Brain microvascular endothelial cell (primary cell): ENCODE data around the gene WDR6.
A peak's percentile ranks its signal among the peaks of the same experiment; 100 is the strongest.
"Not testable (repeated sequence)": the region's sequence is repeated elsewhere in the genome, so short reads cannot be mapped to it uniquely, and the experiment has no call there.

Experiments
- DNase-seq: peaks from one replicate; pipeline ENCODE4 v3.0.0-alpha.2; 2020
- H3K27ac ChIP-seq: fragments of 250-450 bp; sonication (Bioruptor Pico); 2 replicates; pipeline ENCODE4 v1.5.1; 2020; ENCODE audit warnings: mild to moderate bottlenecking, moderate library complexity
- H3K27me3 ChIP-seq: fragments of 250-450 bp; sonication (Bioruptor Pico); replicated peaks from 2 replicates; pipeline ENCODE4 v1.5.1; 2020; ENCODE audit warnings: mild to moderate bottlenecking
- H3K36me3 ChIP-seq: fragments of 250-450 bp; sonication (Bioruptor Pico); replicated peaks from 2 replicates; pipeline ENCODE4 v1.5.1; 2020; ENCODE audit warnings: mild to moderate bottlenecking
- H3K4me3 ChIP-seq: 2 replicates; pipeline ENCODE4 v1.5.1; 2011; ENCODE audit warnings: low read depth, mild to moderate bottlenecking, control low read depth, low read length, moderate library complexity
- in situ Hi-C: cut with HindIII; loops from 2 replicates; pipeline ENCODE4 v1.10.0; 2017; ENCODE audit warnings: low sequenced_read_pairs, low pct_ligation_motif_present
- TF ChIP-seq, protein P1 (sequence below): IDR thresholded peaks from 2 replicates; pipeline ENCODE4 v1.5.1; 2011; ENCODE audit warnings: low read depth, mild to moderate bottlenecking, moderate library complexity, low read length, control low read depth, inconsistent platforms; ENCODE audit errors: missing control alignments

The WDR6 gene

DNA sequence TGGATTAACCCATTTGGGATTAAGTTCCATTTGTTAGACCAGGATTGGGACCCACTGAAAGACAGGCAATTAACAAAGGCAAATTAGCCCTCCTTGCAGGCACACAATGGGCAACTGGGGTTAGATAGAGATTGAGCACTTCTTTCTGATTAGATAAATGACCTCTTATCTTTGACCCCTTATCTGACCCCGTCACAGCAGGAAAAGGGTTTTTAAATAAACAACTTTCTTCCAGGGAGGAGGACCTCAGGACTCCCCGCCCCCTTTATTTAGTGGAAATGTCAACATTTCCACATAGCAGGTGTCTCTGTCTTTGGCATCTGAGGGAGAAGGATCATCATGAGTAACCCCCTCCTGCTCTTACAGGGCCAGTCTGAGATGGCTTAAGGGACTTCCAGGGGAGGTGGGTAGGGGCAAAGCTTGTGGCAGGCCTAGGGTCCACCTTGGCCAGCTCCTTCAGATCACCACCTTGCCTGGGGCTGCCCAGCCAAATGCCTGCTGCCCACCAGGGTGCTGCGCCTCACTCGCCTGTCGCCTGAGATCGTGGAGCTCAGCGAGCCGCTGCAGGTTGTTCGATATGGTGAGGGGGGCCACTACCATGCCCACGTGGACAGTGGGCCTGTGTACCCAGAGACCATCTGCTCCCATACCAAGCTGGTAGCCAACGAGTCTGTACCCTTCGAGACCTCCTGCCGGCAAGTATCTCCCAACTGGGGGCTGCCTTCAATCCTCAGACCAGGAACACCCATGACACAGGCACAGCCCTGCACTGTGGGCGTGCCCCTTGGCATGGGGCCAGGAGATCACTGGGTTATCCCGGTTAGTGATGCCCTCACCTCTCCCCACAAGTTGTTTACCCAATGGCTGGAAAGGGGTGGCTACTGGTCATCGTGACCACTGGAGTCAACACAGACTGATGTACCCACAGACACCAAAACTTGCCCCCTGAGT, 2.6 kb upstream of the WDR6 start:
- in situ Hi-C loops, result no loop called here
- H3K27ac ChIP-seq, result no peak overlapping the region
- no peak overlapping the region for H3K4me3 ChIP-seq
- H3K27me3 ChIP-seq, result no peaks in the 10 kb centered on the region
- H3K36me3 ChIP-seq, result no peaks in the 10 kb centered on the region
- no peak for DNase-seq
- TF ChIP-seq, protein P1, sequence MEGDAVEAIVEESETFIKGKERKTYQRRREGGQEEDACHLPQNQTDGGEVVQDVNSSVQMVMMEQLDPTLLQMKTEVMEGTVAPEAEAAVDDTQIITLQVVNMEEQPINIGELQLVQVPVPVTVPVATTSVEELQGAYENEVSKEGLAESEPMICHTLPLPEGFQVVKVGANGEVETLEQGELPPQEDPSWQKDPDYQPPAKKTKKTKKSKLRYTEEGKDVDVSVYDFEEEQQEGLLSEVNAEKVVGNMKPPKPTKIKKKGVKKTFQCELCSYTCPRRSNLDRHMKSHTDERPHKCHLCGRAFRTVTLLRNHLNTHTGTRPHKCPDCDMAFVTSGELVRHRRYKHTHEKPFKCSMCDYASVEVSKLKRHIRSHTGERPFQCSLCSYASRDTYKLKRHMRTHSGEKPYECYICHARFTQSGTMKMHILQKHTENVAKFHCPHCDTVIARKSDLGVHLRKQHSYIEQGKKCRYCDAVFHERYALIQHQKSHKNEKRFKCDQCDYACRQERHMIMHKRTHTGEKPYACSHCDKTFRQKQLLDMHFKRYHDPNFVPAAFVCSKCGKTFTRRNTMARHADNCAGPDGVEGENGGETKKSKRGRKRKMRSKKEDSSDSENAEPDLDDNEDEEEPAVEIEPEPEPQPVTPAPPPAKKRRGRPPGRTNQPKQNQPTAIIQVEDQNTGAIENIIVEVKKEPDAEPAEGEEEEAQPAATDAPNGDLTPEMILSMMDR, result no peak

DNA sequence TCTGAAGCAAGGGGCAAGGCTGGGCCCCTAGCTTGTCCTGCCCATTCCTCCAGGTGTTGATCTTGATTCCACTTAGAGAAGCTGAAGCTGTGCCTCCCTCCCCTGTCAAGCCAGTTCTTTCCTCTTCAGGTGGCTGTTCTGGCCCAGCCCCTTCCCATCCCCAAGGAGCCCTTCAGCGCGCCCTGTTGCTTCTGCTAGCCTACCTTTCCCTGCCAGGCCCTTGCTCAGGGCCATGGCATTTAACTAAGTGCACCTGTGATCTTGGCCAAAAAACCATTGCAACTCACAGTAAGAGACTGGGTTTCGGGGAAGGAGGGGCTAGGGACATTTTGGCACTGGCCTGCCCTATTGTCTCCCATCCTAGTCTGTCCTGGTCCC, 1.9 kb upstream of the WDR6 start:
- Histone ChIP-seq H3K36me3 (no peaks in the 10 kb centered on the region), H3K27me3 (no peaks in the 10 kb centered on the region), H3K4me3 (no peak overlapping the region), H3K27ac (no peak overlapping the region)
- DNase-seq, result no peak
- in situ Hi-C loops, result no loop called here
- TF ChIP-seq, protein P1, result no peak

DNA sequence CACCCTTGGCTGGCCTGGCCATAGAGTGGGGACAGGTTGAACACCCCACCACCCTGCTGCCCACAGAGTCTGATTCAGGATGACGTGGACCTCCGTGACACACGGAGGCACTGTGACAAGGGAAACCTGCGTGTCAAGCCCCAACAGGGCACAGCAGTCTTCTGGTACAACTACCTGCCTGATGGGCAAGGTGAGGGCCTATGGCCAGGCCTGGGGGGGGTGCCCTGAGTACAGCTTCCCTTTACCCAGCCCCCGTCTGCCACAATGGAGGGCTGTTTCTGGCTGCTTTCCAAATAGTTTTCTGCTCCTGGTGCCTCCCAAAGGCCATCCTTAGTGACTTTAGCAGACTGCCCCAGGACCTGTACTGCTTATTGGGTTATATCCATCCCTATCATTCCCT, 1.2 kb upstream of the WDR6 start:
- H3K27ac ChIP-seq, result no peak overlapping the region
- no peaks in the 10 kb centered on the region for H3K36me3 ChIP-seq
- TF ChIP-seq, protein P1, result no peak
- DNase-seq, result no peak
- H3K4me3 ChIP-seq, result no peak overlapping the region
- H3K27me3 ChIP-seq, result no peaks in the 10 kb centered on the region
- in situ Hi-C loops, result no loop called here

DNA sequence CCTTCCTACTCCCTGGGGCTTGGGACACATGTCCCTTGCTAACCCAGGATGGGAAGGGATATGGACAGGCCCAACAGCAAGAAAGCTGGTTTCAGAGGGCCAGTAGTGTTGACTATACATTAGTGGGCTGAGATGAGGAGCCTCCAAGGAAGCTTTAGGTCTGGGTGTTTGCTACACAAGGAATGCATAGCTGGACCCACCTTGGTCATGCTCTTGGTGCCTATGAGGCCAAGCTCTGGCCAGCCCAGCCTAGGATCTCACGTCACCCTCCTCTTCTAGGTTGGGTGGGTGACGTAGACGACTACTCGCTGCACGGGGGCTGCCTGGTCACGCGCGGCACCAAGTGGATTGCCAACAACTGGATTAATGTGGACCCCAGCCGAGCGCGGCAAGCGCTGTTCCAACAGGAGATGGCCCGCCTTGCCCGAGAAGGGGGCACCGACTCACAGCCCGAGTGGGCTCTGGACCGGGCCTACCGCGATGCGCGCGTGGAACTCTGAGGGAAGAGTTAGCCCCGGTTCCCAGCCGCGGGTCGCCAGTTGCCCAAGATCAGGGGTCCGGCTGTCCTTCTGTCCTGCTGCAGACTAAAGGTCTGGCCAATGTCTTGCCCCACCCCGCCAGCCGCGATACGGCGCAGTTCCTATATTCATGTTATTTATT, 653 bp upstream of the WDR6 start:
- in situ Hi-C loops, result no loop called here
- no peak for DNase-seq
- Histone ChIP-seq H3K4me3 (peak overlapping the region; percentile 79), H3K27me3 (no peaks in the 10 kb centered on the region), H3K27ac (peak overlapping the region; percentile 85), H3K36me3 (peaks cover 1% of the 10 kb centered on the region)
- TF ChIP-seq, protein P1, result no peak

DNA sequence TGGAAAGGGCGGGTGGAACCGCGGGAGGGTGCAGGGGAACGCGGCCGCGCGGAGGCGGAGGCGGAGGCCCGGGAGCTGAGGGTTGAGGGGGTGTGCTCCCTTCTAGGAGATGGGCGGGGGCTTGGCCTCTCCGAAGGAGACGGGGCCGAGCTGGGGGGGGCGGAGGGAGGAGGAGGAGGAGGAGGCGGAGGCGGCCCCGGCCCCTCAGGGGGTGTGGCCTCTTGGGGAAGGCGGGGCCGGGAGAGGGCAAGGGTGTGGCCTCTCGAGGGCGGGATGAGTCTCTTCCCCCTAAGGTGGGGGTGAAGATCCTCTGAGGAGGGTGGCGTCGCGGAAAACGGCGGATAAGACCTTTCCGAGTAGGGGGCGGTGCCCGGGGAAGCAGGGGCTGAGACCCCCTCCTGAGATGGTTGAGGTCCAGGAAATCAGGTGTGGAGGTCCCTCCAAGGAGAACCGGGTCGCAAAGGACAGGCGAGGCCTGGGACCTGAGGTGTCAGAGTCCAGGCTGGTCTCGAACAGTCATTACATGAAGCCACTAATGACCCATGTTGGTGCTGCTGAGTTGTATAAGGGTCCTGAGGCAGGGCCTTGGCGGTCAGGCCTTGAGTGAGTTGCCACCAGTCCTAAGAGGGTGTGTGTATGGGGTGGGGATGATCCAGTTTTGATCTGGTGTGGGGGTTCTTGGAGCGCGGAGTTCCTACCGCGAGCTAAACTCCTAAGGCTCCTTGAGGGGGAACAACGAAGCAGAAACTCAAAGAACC, 759 bp downstream of the WDR6 start:
- H3K36me3 ChIP-seq, result peaks cover 15% of the 10 kb centered on the region

DNA sequence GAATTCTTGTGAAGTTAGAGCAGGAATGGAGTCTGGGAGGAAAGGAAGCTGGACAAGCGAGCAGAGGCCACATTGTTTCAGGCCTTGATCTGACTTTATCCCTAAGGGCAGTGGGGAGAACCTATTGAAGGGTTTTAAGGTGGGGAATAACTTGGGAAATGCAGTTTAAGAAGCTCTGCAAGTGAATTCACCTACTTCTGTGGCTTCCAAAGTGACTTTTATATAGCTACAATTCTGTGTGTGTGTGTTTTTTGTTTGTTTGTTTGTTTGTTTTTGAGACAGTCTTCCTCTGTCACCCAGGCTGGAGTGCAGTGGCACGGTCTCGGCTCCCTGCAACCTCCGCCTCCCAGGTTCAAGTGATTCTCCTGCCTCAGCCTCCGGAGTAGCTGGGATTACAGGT, 1.4 kb downstream of the WDR6 start:
- Histone ChIP-seq H3K36me3 (peaks cover 21% of the 10 kb centered on the region), H3K4me3 (peak overlapping the region; percentile 79), H3K27ac (peak overlapping the region; percentile 0)
- DNase-seq, H3K27me3 ChIP-seq, in situ Hi-C loops: not testable (repeated sequence)

More for the DNA sequence above, 759 bp downstream of the WDR6 start:
- peak overlapping the region; percentile 85 for H3K27ac ChIP-seq
- in situ Hi-C loops, result no loop called here
- TF ChIP-seq, protein P1, result no peak
- DNase-seq, result peak; percentile 54
- H3K4me3 ChIP-seq, result peak overlapping the region; percentile 79
- no peaks in the 10 kb centered on the region for H3K27me3 ChIP-seq
